ENCODE measurements around the gene ARL15.
A peak's percentile ranks its signal among the peaks of the same experiment; 100 is the strongest.

Gene ARL15

GRCh38 chr5:54301220-54301619 is 9.2 kb downstream of the ARL15 start:
- Histone ChIP-seq H3K4me3 (ENCODE audit: low read depth in 1 of 2, low read length in 2 of 2) (no peak overlapping the region), H3K79me2 (ENCODE audit: insufficient read depth, low read length) (peaks cover 13% of the 10 kb centered on the region), H3K4me2 (ENCODE audit: insufficient read depth, low read length) (no peak overlapping the region), H2AFZ (ENCODE audit: low read depth, low read length) (no peak overlapping the region), H4K20me1 (ENCODE audit: insufficient read depth, low read length) (peaks cover 20% of the 10 kb centered on the region; the same call in 1 of the 2 replicates), H3K4me1 (ENCODE audit: insufficient read depth, low read length) (no peaks in the 10 kb centered on the region), H3K27me3 (ENCODE audit: insufficient read depth, low read length, poor library complexity) (no peaks in the 10 kb centered on the region), H3K36me3 (ENCODE audit: insufficient read depth, low read length) (no peaks in the 10 kb centered on the region), H3K9me3 (ENCODE audit: insufficient read depth, low read length, severe bottlenecking) (no peaks in the 10 kb centered on the region), H3K27ac (ENCODE audit: low read length) (no peak overlapping the region), H3K9ac (ENCODE audit: low read depth, low read length) (no peak overlapping the region)
- DNase-seq: no peak
- no peak for TF ChIP-seq CTCF (IDR thresholded peaks at IDR 0.05; ENCODE audit: borderline replicate concordance, extremely low read depth, low read length, poor library complexity, severe bottlenecking)
- no peak for ATAC-seq (ENCODE audit: insufficient read depth, low read depth)

GRCh38 chr5:54298947-54299346 is 11.4 kb downstream of the ARL15 start:
- no peak overlapping the region for H2AFZ ChIP-seq (ENCODE audit: low read depth, low read length)
- no peak for TF ChIP-seq CTCF (IDR thresholded peaks at IDR 0.05; ENCODE audit: borderline replicate concordance, extremely low read depth, low read length, poor library complexity, severe bottlenecking)
- no peak for TF ChIP-seq EZH2 (IDR thresholded peaks at IDR 0.05; ENCODE audit: borderline replicate concordance, low read depth, low read length, severe bottlenecking)
- no peak overlapping the region for H3K9ac ChIP-seq (ENCODE audit: low read depth, low read length)
- no peaks in the 10 kb centered on the region for H3K36me3 ChIP-seq (ENCODE audit: insufficient read depth, low read length)
- H3K9me3 ChIP-seq (ENCODE audit: insufficient read depth, low read length, severe bottlenecking): no peaks in the 10 kb centered on the region
- no peak overlapping the region for H3K4me2 ChIP-seq (ENCODE audit: insufficient read depth, low read length)
- DNase-seq (no peak), ATAC-seq (ENCODE audit: insufficient read depth, low read depth) (no peak)
- peaks cover 31% of the 10 kb centered on the region; the same call in 1 of the 2 replicates for H4K20me1 ChIP-seq (ENCODE audit: insufficient read depth, low read length)
- H3K4me1 ChIP-seq (ENCODE audit: insufficient read depth, low read length): no peaks in the 10 kb centered on the region
- H3K4me3 ChIP-seq (ENCODE audit: low read depth in 1 of 2, low read length in 2 of 2): no peak overlapping the region
- no peaks in the 10 kb centered on the region for H3K27me3 ChIP-seq (ENCODE audit: insufficient read depth, low read length, poor library complexity)
- H3K27ac ChIP-seq (ENCODE audit: low read length): no peak overlapping the region
- H3K79me2 ChIP-seq (ENCODE audit: insufficient read depth, low read length): peaks cover 9% of the 10 kb centered on the region

GRCh38 chr5:54296386-54296785 is 14.0 kb downstream of the ARL15 start:
- Histone ChIP-seq H3K4me3 (ENCODE audit: low read depth in 1 of 2, low read length in 2 of 2) (no peak overlapping the region), H3K36me3 (ENCODE audit: insufficient read depth, low read length) (no peaks in the 10 kb centered on the region), H3K9me3 (ENCODE audit: insufficient read depth, low read length, severe bottlenecking) (no peaks in the 10 kb centered on the region), H3K9ac (ENCODE audit: low read depth, low read length) (no peak overlapping the region), H3K27ac (ENCODE audit: low read length) (no peak overlapping the region), H3K79me2 (ENCODE audit: insufficient read depth, low read length) (peaks cover 9% of the 10 kb centered on the region), H3K27me3 (ENCODE audit: insufficient read depth, low read length, poor library complexity) (no peaks in the 10 kb centered on the region), H2AFZ (ENCODE audit: low read depth, low read length) (no peak overlapping the region), H4K20me1 (ENCODE audit: insufficient read depth, low read length) (peaks cover 29% of the 10 kb centered on the region; the same call in 1 of the 2 replicates), H3K4me2 (ENCODE audit: insufficient read depth, low read length) (no peak overlapping the region), H3K4me1 (ENCODE audit: insufficient read depth, low read length) (no peaks in the 10 kb centered on the region)
- TF ChIP-seq CTCF (IDR thresholded peaks at IDR 0.05; ENCODE audit: borderline replicate concordance, extremely low read depth, low read length, poor library complexity, severe bottlenecking): no peak
- no peak for TF ChIP-seq EZH2 (IDR thresholded peaks at IDR 0.05; ENCODE audit: borderline replicate concordance, low read depth, low read length, severe bottlenecking)
- ATAC-seq (ENCODE audit: insufficient read depth, low read depth): peak; percentile 19; the same call in 1 of the 3 replicates
- DNase-seq: no peak
